Endothelial cell of umbilical vein (primary cell): ENCODE data around the gene PDE11A. TPM values are rescaled to one million over a fixed set of nuclear protein-coding genes. Genes with fewer than 3 reads are reported as not detected.

Experiments
- BruUV-seq: library from RNA; stranded (reverse); fragments of 400-500 nt; replicated peaks from 2 replicates; lab custom pipeline; 2021; lab: Mats Ljungman, UMichigan
- CTCF ChIA-PET: fragments of 300-600, 350-600 bp; sonication (Branson Sonifier 250); formaldehyde crosslinking; loops from one replicate; lab custom pipeline; 2021; ENCODE audit warnings: antibody characterized with exemption, inconsistent platforms; lab: Charles Lee
- POLR2A ChIA-PET: fragments of 300-600, 350-600 bp; sonication (Branson Sonifier 250); formaldehyde crosslinking; loops from one replicate; lab custom pipeline; 2021; ENCODE audit warnings: antibody characterized with exemption, inconsistent platforms; lab: Charles Lee
- DNase-seq: peaks from one replicate; pipeline ENCODE4 v3.0.0-alpha.2; 2011; ENCODE audit warnings: low read depth, low spot score
- FAIRE-seq: peaks from 2 replicates; lab custom pipeline; 2011; peaks lifted over from hg19 to GRCh38; lab: Jason Lieb, UNC
- H2AFZ ChIP-seq: 2 replicates; pipeline ENCODE4 v1.6.0; 2012; ENCODE audit warnings: low read depth, low read length, control low read depth, inconsistent platforms
- H3K27ac ChIP-seq: 2 replicates; pipeline ENCODE4 v1.5.1; 2011; ENCODE audit warnings: low read depth, mild to moderate bottlenecking, control low read depth, low read length, moderate library complexity; ENCODE audit not compliant: insufficient read depth
- H3K27me3 ChIP-seq, 2 experiments: 2 replicates each; pipeline versions ENCODE4 v1.6.0 to v1.6.1; 2011; ENCODE audit warnings: low read length in 2 of 2, mixed read lengths in 1 of 2; ENCODE audit not compliant: control insufficient read depth in 2 of 2, insufficient read depth in 2 of 2
- H3K36me3 ChIP-seq, 2 experiments: 2 replicates in 1 of 2; 3 replicates in 1 of 2; pipeline ENCODE4 v1.5.1; 2011; ENCODE audit warnings: low read length in 2 of 2, mild to moderate bottlenecking in 1 of 2, moderate library complexity in 1 of 2; ENCODE audit not compliant: control insufficient read depth in 2 of 2, insufficient read depth in 2 of 2; ENCODE audit errors: extremely low read depth in 1 of 2
- H3K4me1 ChIP-seq: 3 replicates; pipeline ENCODE4 v1.5.1; 2011; ENCODE audit warnings: mild to moderate bottlenecking, low read length; ENCODE audit not compliant: control insufficient read depth, insufficient read depth; ENCODE audit errors: extremely low read depth
- H3K4me2 ChIP-seq: 2 replicates; pipeline ENCODE4 v1.6.1; 2011; ENCODE audit warnings: low read length, control low read depth, mixed read lengths; ENCODE audit not compliant: insufficient read depth
- H3K4me3 ChIP-seq, 3 experiments: fragments of 200-600 bp in 1 of 3; sonication (generic), shearing (Covaris generic) in 1 of 3; replicated peaks in 1 of 3; 2 replicates each; pipeline ENCODE4 v1.5.1; 2011 to 2016; ENCODE audit warnings: control low read depth in 3 of 3, low read length in 3 of 3, mild to moderate bottlenecking in 2 of 3, inconsistent platforms in 1 of 3, low read depth in 1 of 3, moderate library complexity in 1 of 3; ENCODE audit not compliant: insufficient read depth in 1 of 3
- H3K79me2 ChIP-seq: 2 replicates; pipeline ENCODE4 v1.6.0; 2012; ENCODE audit warnings: low read length, inconsistent platforms; ENCODE audit not compliant: control insufficient read depth, insufficient read depth
- H3K9ac ChIP-seq: replicated peaks from 2 replicates; pipeline ENCODE3; 2011; ENCODE audit warnings: low read length, control low read depth; ENCODE audit not compliant: insufficient read depth; ENCODE audit errors: extremely low read depth
- H3K9me1 ChIP-seq: replicated peaks from 3 replicates; pipeline ENCODE4 v1.6.0; 2011; ENCODE audit warnings: mild to moderate bottlenecking, low read length; ENCODE audit not compliant: control insufficient read depth, insufficient read depth; ENCODE audit errors: extremely low read depth
- H3K9me3 ChIP-seq: replicated peaks from 2 replicates; pipeline ENCODE4 v1.5.1; 2012; ENCODE audit warnings: low read length, inconsistent platforms; ENCODE audit not compliant: control insufficient read depth, insufficient read depth
- H4K20me1 ChIP-seq: replicated peaks from 2 replicates; pipeline ENCODE3; 2011; ENCODE audit warnings: mild to moderate bottlenecking, low read length; ENCODE audit not compliant: control insufficient read depth, insufficient read depth; ENCODE audit errors: extremely low read depth
- CTCF ChIP-seq, 2 donors: IDR thresholded peaks; 1 replicate in 1 of 2; 2 replicates in 1 of 2; pipeline ENCODE4 v1.5.1; 2011; ENCODE audit warnings: low read length in 2 of 2, mild to moderate bottlenecking in 2 of 2, moderate library complexity in 2 of 2, control low read depth in 1 of 2, inconsistent platforms in 1 of 2, low read depth in 1 of 2; ENCODE audit not compliant: insufficient read depth in 1 of 2; ENCODE audit errors: extremely low read depth in 1 of 2
- EZH2 ChIP-seq: IDR thresholded peaks from 2 replicates; pipeline ENCODE4 v1.6.1; 2012; ENCODE audit warnings: borderline replicate concordance, low read depth, mild to moderate bottlenecking, moderate library complexity, low read length, inconsistent platforms; ENCODE audit not compliant: severe bottlenecking
- FOS ChIP-seq: IDR thresholded peaks from 2 replicates; pipeline ENCODE4 v1.6.1; 2011; ENCODE audit warnings: mild to moderate bottlenecking, low read length, moderate library complexity, borderline replicate concordance; ENCODE audit not compliant: insufficient read depth
- GATA2 ChIP-seq: IDR thresholded peaks from 2 replicates; pipeline ENCODE4 v1.7.0; 2011; ENCODE audit warnings: low read depth, mild to moderate bottlenecking, moderate library complexity, mixed read lengths, low read length; ENCODE audit not compliant: insufficient read length, insufficient read depth
- JUN ChIP-seq: IDR thresholded peaks from 2 replicates; pipeline ENCODE4 v1.6.1; 2011; ENCODE audit warnings: borderline replicate concordance, low read depth; ENCODE audit not compliant: insufficient read length, insufficient read depth
- MAX ChIP-seq: IDR thresholded peaks from 2 replicates; pipeline ENCODE4 v1.6.1; 2011; ENCODE audit not compliant: insufficient read depth, insufficient read length
- MYC ChIP-seq: IDR thresholded peaks from one replicate; pipeline ENCODE4 v1.6.1; 2011; ENCODE audit warnings: mild to moderate bottlenecking, low read depth, low read length
- POLR2A ChIP-seq: IDR thresholded peaks from 2 replicates; pipeline ENCODE4 v1.6.1; 2012; ENCODE audit warnings: low read depth, mild to moderate bottlenecking, control low read depth, low read length
- POLR2AphosphoS5 ChIP-seq: IDR thresholded peaks from 2 replicates; pipeline ENCODE4 v1.6.1; 2012; ENCODE audit warnings: low read depth, mild to moderate bottlenecking, control low read depth, low read length, moderate library complexity; ENCODE audit not compliant: insufficient read depth
- dilution Hi-C: fragments of 300-500 bp; cut with MboI; formaldehyde crosslinking; loops from one replicate; pipeline ENCODE4 v1.15.0; 2019; ENCODE audit warnings: low sequenced_read_pairs; ENCODE audit not compliant: extremely low pct_ligation_motif_present
- intact Hi-C: fragments of 100-400 bp; cut with micrococcal nuclease; formaldehyde crosslinking; loops from one replicate; pipeline ENCODE4 v1.10.0; 2022
- polyA plus RNA-seq, 4 experiments: library from polyadenylated mRNA; depleted of rRNA in 3 of 4; stranded (reverse) in 3 of 4; unstranded in 1 of 4; fragments of >200 nt; gene quantifications; 2 replicates each; pipeline versions ENCODE4 v1.2.1 to v1.2.3, GENCODE V29; 2011 to 2012; ENCODE audit warnings: missing spikeins in 1 of 4
- total RNA-seq: library from RNA; stranded (reverse); gene quantifications from 2 replicates; pipeline ENCODE4 v1.2.3, GENCODE V29; 2021

The PDE11A gene
- total and polyA plus RNA-seq, 2 donors (not counting 3 experiments of a cell fraction or from before 2014, with no cell fraction given), result 0.07 to 0.51 TPM

- Histone ChIP-seq H3K27me3 (peaks cover 0 to 2% of the 10 kb centered on the region in 2 experiments), H3K9ac (no peak overlapping the region), H3K4me2 (no peak overlapping the region), H3K79me2 (no peaks in the 10 kb centered on the region), H4K20me1 (no peaks in the 10 kb centered on the region), H3K36me3 (no peaks in the 10 kb centered on the region), H3K4me1 (no peaks in the 10 kb centered on the region), H3K27ac (no peak overlapping the region), H3K9me3 (no peaks in the 10 kb centered on the region), H3K9me1 (no peaks in the 10 kb centered on the region), H3K4me3 (no peak overlapping the region), H2AFZ (no peak overlapping the region)
- DNase-seq (no peak), FAIRE-seq (no peak)
- intact Hi-C loops, result no loop called here
- POLR2A ChIA-PET, result no interaction called here
- CTCF ChIA-PET, result no interaction called here
- dilution Hi-C loops, result no loop called here
- no TSS peak for BruUV-seq
- TF ChIP-seq CTCF (IDR thresholded peaks at IDR 0.05; ENCODE audit: extremely low read depth in 1 of 2, insufficient read depth in 1 of 2, low read depth in 1 of 2, low read length in 2 of 2), result no peak
- TF ChIP-seq POLR2AphosphoS5, result no peak
Measured at GRCh38 chr2:177641331-177641730, 431.2 kb downstream of the PDE11A start.

DNA sequence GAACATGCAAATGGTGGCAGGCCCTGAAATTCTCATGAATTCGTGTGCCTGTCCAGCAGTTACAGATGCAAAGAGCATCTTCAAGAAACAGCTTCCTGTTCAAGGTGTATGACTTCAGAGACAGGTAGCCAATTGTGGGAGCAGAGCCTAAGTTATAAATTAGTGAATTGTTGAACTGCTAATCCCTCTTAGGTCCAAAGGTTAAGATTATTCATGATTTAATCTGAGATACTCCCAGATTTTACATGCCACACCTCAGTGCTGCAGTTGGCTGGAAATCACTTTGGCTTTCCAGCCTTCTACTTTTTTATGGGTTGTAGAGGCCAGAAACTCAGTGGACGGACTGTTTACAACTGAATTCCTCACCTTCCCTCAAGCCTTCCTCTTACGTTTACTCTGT is 432.2 kb downstream of the PDE11A start:
- CTCF ChIA-PET, result no interaction called here
- H3K4me1 ChIP-seq, result no peaks in the 10 kb centered on the region
- dilution Hi-C loops, result no loop called here
- no peak overlapping the region for H3K27ac ChIP-seq
- intact Hi-C loops, result no loop called here
- POLR2A ChIA-PET, result no interaction called here
- no peaks in the 10 kb centered on the region for H3K36me3 ChIP-seq
- no TSS peak for BruUV-seq
- DNase-seq (no peak), FAIRE-seq (no peak)
- no peaks in the 10 kb centered on the region for H3K9me3 ChIP-seq
- H3K79me2 ChIP-seq, result no peaks in the 10 kb centered on the region
- no peak overlapping the region for H3K4me3 ChIP-seq
- TF ChIP-seq JUN, result no peak
- TF ChIP-seq MAX, result no peak
- no peak for TF ChIP-seq POLR2A
- TF ChIP-seq EZH2, result no peak
- no peak for TF ChIP-seq CTCF (IDR thresholded peaks at IDR 0.05; ENCODE audit: extremely low read depth in 1 of 2, insufficient read depth in 1 of 2, low read depth in 1 of 2, low read length in 2 of 2)
- no peak for TF ChIP-seq GATA2
- TF ChIP-seq FOS, result no peak
- TF ChIP-seq MYC, result no peak
- no peak for TF ChIP-seq POLR2AphosphoS5
- H2AFZ ChIP-seq, result no peak overlapping the region
- H3K4me2 ChIP-seq, result no peak overlapping the region
- no peak overlapping the region for H3K9ac ChIP-seq
- no peaks in the 10 kb centered on the region for H3K27me3 ChIP-seq
- H4K20me1 ChIP-seq, result no peaks in the 10 kb centered on the region
- no peaks in the 10 kb centered on the region for H3K9me1 ChIP-seq
